Loucy (cell line): ENCODE results near the gene MLIP.

Experiments used
- H2AFZ ChIP-seq: fragments of 200-600 bp; sonication (generic); 2 replicates; pipeline ENCODE4 v1.6.0; 2016; ENCODE audit warnings: antibody characterized with exemption, mild to moderate bottlenecking, low read length, moderate library complexity
- H3F3A ChIP-seq: fragments of 200-600 bp; 2 replicates; pipeline ENCODE4 v1.6.0; 2016; ENCODE audit warnings: antibody characterized with exemption, low read depth, mild to moderate bottlenecking
- H3K27me3 ChIP-seq: fragments of 200-600 bp; sonication (generic); 2 replicates; pipeline ENCODE4 v1.6.1; 2014; ENCODE audit warnings: low read length, mild to moderate bottlenecking; ENCODE audit not compliant: insufficient read depth, poor library complexity, severe bottlenecking
- H3K36me3 ChIP-seq: fragments of 200-600 bp; sonication (generic); 2 replicates; pipeline ENCODE4 v1.6.1; 2016; ENCODE audit warnings: low read length; ENCODE audit not compliant: insufficient read depth
- H3K4me1 ChIP-seq: fragments of 200-600 bp; sonication (generic); 2 replicates; pipeline ENCODE4 v1.5.1; 2014; ENCODE audit warnings: low read length, mild to moderate bottlenecking; ENCODE audit not compliant: insufficient read depth, poor library complexity, severe bottlenecking
- H3K4me2 ChIP-seq: fragments of 200-600 bp; sonication (generic); 2 replicates; pipeline ENCODE4 v1.6.0; 2014; ENCODE audit warnings: antibody characterized with exemption, low read length, low read depth, mild to moderate bottlenecking; ENCODE audit not compliant: poor library complexity, severe bottlenecking
- H3K4me3 ChIP-seq: fragments of 200-600 bp; sonication (generic); 2 replicates; pipeline ENCODE4 v1.5.1; 2014; ENCODE audit warnings: low read length, mild to moderate bottlenecking, mixed read lengths; ENCODE audit not compliant: poor library complexity, severe bottlenecking
- H3K79me2 ChIP-seq: fragments of 200-600 bp; sonication (generic); 2 replicates; pipeline ENCODE4 v1.6.1; 2014; ENCODE audit warnings: low read length; ENCODE audit not compliant: insufficient read depth
- H3K9ac ChIP-seq: fragments of 200-600 bp; sonication (generic); 2 replicates; pipeline ENCODE4 v1.6.0; 2014; ENCODE audit warnings: mild to moderate bottlenecking, low read depth, low read length, moderate library complexity; ENCODE audit not compliant: poor library complexity, severe bottlenecking
- H3K9me2 ChIP-seq: fragments of 200-600 bp; sonication (generic); replicated peaks from 2 replicates; pipeline ENCODE4 v1.6.1; 2016; ENCODE audit warnings: low read depth, low read length, mixed read lengths
- H3K9me3 ChIP-seq: fragments of 200-600 bp; sonication (generic); 2 replicates; pipeline ENCODE4 v1.6.1; 2014; ENCODE audit warnings: mild to moderate bottlenecking, antibody characterized with exemption, low read length, low read depth; ENCODE audit not compliant: insufficient read depth
- H4K20me1 ChIP-seq: fragments of 200-600 bp; sonication (generic); 2 replicates; pipeline ENCODE4 v1.6.0; 2014; ENCODE audit warnings: antibody characterized with exemption, low read length, mild to moderate bottlenecking; ENCODE audit not compliant: insufficient read depth, poor library complexity, severe bottlenecking
- EZH2phosphoT487 ChIP-seq: fragments of 200-600 bp; IDR thresholded peaks from 2 replicates; pipeline ENCODE4 v1.6.1; 2018; ENCODE audit warnings: antibody characterized with exemption, mild to moderate bottlenecking, moderate library complexity, borderline replicate concordance
- TF ChIP-seq, protein P1 (sequence below): fragments of 200-600 bp; sonication (generic); conservative IDR thresholded peaks from 2 replicates; pipeline ENCODE4 v1.5.1; 2014; ENCODE audit warnings: mild to moderate bottlenecking, antibody characterized with exemption, low read length

The MLIP gene

GRCh38 chr6:54073487-54073886 is 37.8 kb upstream of the MLIP start:
- Histone ChIP-seq H3K9ac (no peak overlapping the region), H3K4me1 (no peaks in the 10 kb centered on the region), H3K79me2 (no peaks in the 10 kb centered on the region), H3F3A (no peaks in the 10 kb centered on the region), H3K4me3 (no peak overlapping the region), H3K9me3 (no peaks in the 10 kb centered on the region), H3K4me2 (no peak overlapping the region), H3K27me3 (no peaks in the 10 kb centered on the region), H3K9me2 (no peaks in the 10 kb centered on the region), H4K20me1 (no peaks in the 10 kb centered on the region), H3K36me3 (no peaks in the 10 kb centered on the region), H2AFZ (no peak overlapping the region)
- TF ChIP-seq EZH2phosphoT487 = no peak
- TF ChIP-seq, protein P1, sequence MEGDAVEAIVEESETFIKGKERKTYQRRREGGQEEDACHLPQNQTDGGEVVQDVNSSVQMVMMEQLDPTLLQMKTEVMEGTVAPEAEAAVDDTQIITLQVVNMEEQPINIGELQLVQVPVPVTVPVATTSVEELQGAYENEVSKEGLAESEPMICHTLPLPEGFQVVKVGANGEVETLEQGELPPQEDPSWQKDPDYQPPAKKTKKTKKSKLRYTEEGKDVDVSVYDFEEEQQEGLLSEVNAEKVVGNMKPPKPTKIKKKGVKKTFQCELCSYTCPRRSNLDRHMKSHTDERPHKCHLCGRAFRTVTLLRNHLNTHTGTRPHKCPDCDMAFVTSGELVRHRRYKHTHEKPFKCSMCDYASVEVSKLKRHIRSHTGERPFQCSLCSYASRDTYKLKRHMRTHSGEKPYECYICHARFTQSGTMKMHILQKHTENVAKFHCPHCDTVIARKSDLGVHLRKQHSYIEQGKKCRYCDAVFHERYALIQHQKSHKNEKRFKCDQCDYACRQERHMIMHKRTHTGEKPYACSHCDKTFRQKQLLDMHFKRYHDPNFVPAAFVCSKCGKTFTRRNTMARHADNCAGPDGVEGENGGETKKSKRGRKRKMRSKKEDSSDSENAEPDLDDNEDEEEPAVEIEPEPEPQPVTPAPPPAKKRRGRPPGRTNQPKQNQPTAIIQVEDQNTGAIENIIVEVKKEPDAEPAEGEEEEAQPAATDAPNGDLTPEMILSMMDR = no peak

GRCh38 chr6:54074109-54074508 is 37.1 kb upstream of the MLIP start:
- Histone ChIP-seq H3K36me3 (no peaks in the 10 kb centered on the region), H3K79me2 (no peaks in the 10 kb centered on the region), H3K4me3 (no peak overlapping the region), H3F3A (no peaks in the 10 kb centered on the region), H3K27me3 (no peaks in the 10 kb centered on the region), H3K9ac (no peak overlapping the region), H3K9me3 (no peaks in the 10 kb centered on the region), H2AFZ (no peak overlapping the region), H3K9me2 (no peaks in the 10 kb centered on the region), H3K4me1 (no peaks in the 10 kb centered on the region), H4K20me1 (no peaks in the 10 kb centered on the region), H3K4me2 (no peak overlapping the region)
- TF ChIP-seq, protein P1 = no peak
- no peak for TF ChIP-seq EZH2phosphoT487

DNA sequence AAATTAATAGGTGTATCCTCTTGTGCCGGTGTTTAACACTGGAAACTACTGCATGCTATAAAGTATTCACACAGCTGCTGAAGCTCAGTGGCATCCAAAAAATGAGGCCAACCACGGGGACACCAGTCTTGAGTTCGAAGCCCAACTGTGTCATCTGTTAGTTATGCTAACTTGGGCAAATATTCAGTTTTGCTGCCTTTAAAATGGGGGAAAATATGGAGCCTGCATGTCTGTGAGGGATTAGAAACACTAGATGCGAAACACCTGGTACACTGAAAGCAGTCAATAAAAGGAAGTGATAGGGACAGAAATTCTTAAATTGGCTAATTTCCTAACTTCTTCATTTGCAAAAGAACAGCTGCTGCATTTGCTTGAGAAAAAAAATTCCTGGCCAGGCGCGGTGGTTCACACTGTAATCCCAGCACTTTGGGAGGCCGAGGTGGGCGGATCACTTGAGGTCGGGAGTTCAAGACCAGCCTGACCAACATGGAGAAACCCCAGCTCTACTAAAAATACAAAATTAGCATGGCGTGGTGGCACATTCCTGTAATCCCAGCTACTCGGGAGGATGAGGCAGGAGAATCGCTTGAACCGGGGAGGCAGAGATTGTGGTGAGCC is 36.6 kb upstream of the MLIP start:
- H3K4me3 ChIP-seq = no peak overlapping the region

More for the DNA sequence above, 36.6 kb upstream of the MLIP start:
- Histone ChIP-seq H2AFZ (no peak overlapping the region), H4K20me1 (no peaks in the 10 kb centered on the region), H3F3A (no peaks in the 10 kb centered on the region), H3K27me3 (no peaks in the 10 kb centered on the region), H3K9ac (no peak overlapping the region), H3K4me1 (no peaks in the 10 kb centered on the region), H3K4me2 (no peak overlapping the region), H3K79me2 (no peaks in the 10 kb centered on the region), H3K36me3 (no peaks in the 10 kb centered on the region), H3K9me2 (no peaks in the 10 kb centered on the region), H3K9me3 (no peaks in the 10 kb centered on the region)
- TF ChIP-seq EZH2phosphoT487 = no peak
